Hepatocyte (in vitro differentiated cells): ENCODE measurements around the gene TMEM135. TPM values are rescaled to one million over a fixed set of nuclear protein-coding genes. Genes with fewer than 3 reads are reported as not detected.

Experiments
- DNase-seq: peaks from one replicate; pipeline ENCODE4 v3.0.0-alpha.2; 2016; ENCODE audit warnings: low spot score
- H2AFZ ChIP-seq: fragments of 200-600 bp; sonication (generic); 2 replicates; pipeline ENCODE4 v1.6.0; 2016; ENCODE audit warnings: antibody characterized with exemption, mild to moderate bottlenecking
- H3K27ac ChIP-seq: fragments of 200-600 bp; sonication (generic); 2 replicates; pipeline ENCODE4 v1.5.1; 2016; ENCODE audit warnings: mild to moderate bottlenecking
- H3K27me3 ChIP-seq: fragments of 200-600 bp; sonication (generic); 2 replicates; pipeline ENCODE4 v1.6.1; 2016
- H3K36me3 ChIP-seq: fragments of 200-600 bp; sonication (generic); replicated peaks from 2 replicates; pipeline ENCODE4 v1.5.1; 2016; ENCODE audit warnings: low read depth; ENCODE audit not compliant: insufficient read depth
- H3K4me1 ChIP-seq: fragments of 200-600 bp; sonication (generic); 2 replicates; pipeline ENCODE4 v1.5.1; 2016; ENCODE audit warnings: mild to moderate bottlenecking, moderate library complexity; ENCODE audit not compliant: insufficient read depth
- H3K4me2 ChIP-seq: fragments of 200-600 bp; sonication (generic); 2 replicates; pipeline ENCODE4 v1.6.0; 2016
- H3K4me3 ChIP-seq: fragments of 200-600 bp; sonication (generic); 2 replicates; pipeline ENCODE4 v1.5.1; 2016; ENCODE audit warnings: mild to moderate bottlenecking
- H3K79me2 ChIP-seq: fragments of 200-600 bp; sonication (generic); 2 replicates; pipeline ENCODE4 v1.6.0; 2017; ENCODE audit warnings: mild to moderate bottlenecking
- H3K9me2 ChIP-seq: fragments of 200-600 bp; sonication (generic); replicated peaks from 2 replicates; pipeline ENCODE4 v1.6.0; 2017; ENCODE audit warnings: mild to moderate bottlenecking; ENCODE audit not compliant: insufficient read depth
- H3K9me3 ChIP-seq: fragments of 200-600 bp; sonication (generic); 2 replicates; pipeline ENCODE4 v1.5.1; 2016; ENCODE audit warnings: low read depth, mild to moderate bottlenecking
- H4K20me1 ChIP-seq: fragments of 200-600 bp; sonication (generic); 2 replicates; pipeline ENCODE4 v1.6.0; 2016; ENCODE audit warnings: mild to moderate bottlenecking; ENCODE audit not compliant: insufficient read depth, poor library complexity, severe bottlenecking
- CTCF ChIP-seq: fragments of 200-600 bp; sonication (generic); IDR thresholded peaks from 2 replicates; pipeline ENCODE4 v1.5.1; 2016; ENCODE audit warnings: antibody characterized with exemption, mild to moderate bottlenecking; ENCODE audit not compliant: poor library complexity
- EZH2 ChIP-seq: fragments of 200-600 bp; sonication (generic); IDR thresholded peaks from 2 replicates; pipeline ENCODE4 v1.6.1; 2016; ENCODE audit warnings: antibody characterized with exemption, mild to moderate bottlenecking, borderline replicate concordance
- EZH2phosphoT487 ChIP-seq: fragments of 200-600 bp; sonication (generic); IDR thresholded peaks from one replicate; pipeline ENCODE4 v1.6.1; 2018; ENCODE audit warnings: antibody characterized with exemption, mild to moderate bottlenecking, low read depth, moderate library complexity; ENCODE audit not compliant: unreplicated experiment, severe bottlenecking
- WGBS: methylation state at CpG from one replicate; pipeline ENCODE4 v1.1.6; 2016; ENCODE audit warnings: low lambda C conversion rate; ENCODE audit errors: missing lambda C conversion rate; 5-methylcytosine and 5-hydroxymethylcytosine counted together
- polyA plus RNA-seq: library from polyadenylated mRNA; unstranded; fragments of >200 nt; fragmentation: Nextera tagmentation; extraction: Ambion mirVana; gene quantifications from 2 replicates; pipeline ENCODE4 v1.2.1, GENCODE V29; 2016
- total RNA-seq: library from RNA; depleted of rRNA; stranded (reverse); fragments of >200 nt; gene quantifications from 2 replicates; pipeline ENCODE4 v1.2.3, GENCODE V29; 2014

The TMEM135 gene
- total and polyA plus RNA-seq, 2 experiments from 2014 or later = 26.7 to 52.0 TPM

GRCh38 chr11:87201376-87201775, 163.6 kb downstream of the TMEM135 start:
- no peak overlapping the region for H3K4me3 ChIP-seq
- 93% methylated on average over 2 of the region's 2 CpGs for WGBS
- no peaks in the 10 kb centered on the region for H3K4me1 ChIP-seq
- DNase-seq = no peak
- H3K9me3 ChIP-seq = no peaks in the 10 kb centered on the region
- TF ChIP-seq CTCF (no peak), EZH2phosphoT487 (no peak), EZH2 (no peak)
- H3K4me2 ChIP-seq = no peak overlapping the region
- no peak overlapping the region for H3K27ac ChIP-seq
- no peaks in the 10 kb centered on the region for H3K36me3 ChIP-seq
- H3K9me2 ChIP-seq = no peaks in the 10 kb centered on the region
- no peaks in the 10 kb centered on the region for H4K20me1 ChIP-seq
- H2AFZ ChIP-seq = no peak overlapping the region
- no peaks in the 10 kb centered on the region for H3K27me3 ChIP-seq
- H3K79me2 ChIP-seq = no peaks in the 10 kb centered on the region

- TF ChIP-seq EZH2phosphoT487 (no peak), EZH2 (no peak), CTCF (no peak)
- Histone ChIP-seq H3K27me3 (no peaks in the 10 kb centered on the region), H3K9me3 (no peaks in the 10 kb centered on the region), H3K79me2 (no peaks in the 10 kb centered on the region), H3K36me3 (no peaks in the 10 kb centered on the region), H3K4me3 (no peak overlapping the region), H3K4me2 (no peak overlapping the region), H3K4me1 (no peaks in the 10 kb centered on the region), H4K20me1 (no peaks in the 10 kb centered on the region), H3K9me2 (no peaks in the 10 kb centered on the region), H3K27ac (no peak overlapping the region), H2AFZ (no peak overlapping the region)
- DNase-seq = no peak
- WGBS = 90% methylated on average over 5 of the region's 5 CpGs
Observed at GRCh38 chr11:87203907-87204602, 166.3 kb downstream of the TMEM135 start.

GRCh38 chr11:87212891-87213290, 175.2 kb downstream of the TMEM135 start:
- Histone ChIP-seq H3K9me3 (no peaks in the 10 kb centered on the region), H3K27ac (no peak overlapping the region), H3K79me2 (peaks cover 5% of the 10 kb centered on the region), H3K9me2 (no peaks in the 10 kb centered on the region), H3K4me1 (no peaks in the 10 kb centered on the region), H3K36me3 (no peaks in the 10 kb centered on the region), H3K4me2 (no peak overlapping the region), H3K4me3 (no peak overlapping the region), H3K27me3 (no peaks in the 10 kb centered on the region), H4K20me1 (no peaks in the 10 kb centered on the region), H2AFZ (no peak overlapping the region)
- DNase-seq = no peak
- TF ChIP-seq EZH2phosphoT487 = no peak
- TF ChIP-seq EZH2 = no peak
- no peak for TF ChIP-seq CTCF
- WGBS = 75% methylated on average over 1 of the region's 1 CpG

- Histone ChIP-seq H3K27me3 (no peaks in the 10 kb centered on the region), H4K20me1 (no peaks in the 10 kb centered on the region), H3K4me3 (no peak overlapping the region), H3K27ac (no peak overlapping the region), H3K36me3 (no peaks in the 10 kb centered on the region), H3K9me3 (no peaks in the 10 kb centered on the region), H3K79me2 (peaks cover 5% of the 10 kb centered on the region), H3K4me1 (no peaks in the 10 kb centered on the region), H3K9me2 (no peaks in the 10 kb centered on the region), H3K4me2 (no peak overlapping the region), H2AFZ (no peak overlapping the region)
- WGBS = 93% methylated on average over 2 of the region's 2 CpGs
- TF ChIP-seq EZH2phosphoT487 (no peak), CTCF (no peak), EZH2 (no peak)
- no peak for DNase-seq
Observed at GRCh38 chr11:87213444-87213843, 175.7 kb downstream of the TMEM135 start.
